Gastrocnemius medialis (tissue), 4 donors: ENCODE results near the gene PTPRM. TPM values are rescaled to one million over a fixed set of nuclear protein-coding genes. Genes with fewer than 3 reads are reported as not detected.

ENCODE experiments used
- ATAC-seq, 2 donors: fragments of 150-250 bp; one replicate each; pipeline ENCODE4 v1.9.1; 2016
- DNase-seq, 2 donors: peaks; one replicate each; pipeline ENCODE4 v3.0.0-alpha.2; 2019
- H3K27ac ChIP-seq, 4 donors: fragments of 200-600 bp; sonication (generic); 1 replicate in 1 of 4; 2 replicates in 3 of 4; pipeline ENCODE4 v1.5.1; 2016 to 2018; ENCODE audit warnings: mild to moderate bottlenecking in 2 of 4, moderate library complexity in 1 of 4
- H3K27me3 ChIP-seq, 3 donors: fragments of 200-600 bp; sonication (generic) in 2 of 3; 1 replicate in 1 of 3; 2 replicates in 2 of 3; pipeline versions ENCODE4 v1.5.1 to v1.6.0; 2016 to 2019; ENCODE audit warnings: mild to moderate bottlenecking in 1 of 3, moderate library complexity in 1 of 3
- H3K36me3 ChIP-seq, 2 donors: fragments of 200-600 bp; sonication (generic) in 1 of 2; one replicate each; pipeline ENCODE4 v1.5.1; 2017 to 2018
- H3K4me1 ChIP-seq, 2 donors: fragments of 200-600 bp; sonication (generic) in 1 of 2; one replicate each; pipeline ENCODE4 v1.5.1; 2016 to 2017; ENCODE audit warnings: mild to moderate bottlenecking in 2 of 2
- H3K4me3 ChIP-seq, 4 donors: fragments of 200-600 bp; sonication (generic) in 3 of 4; 1 replicate in 1 of 4; 2 replicates in 3 of 4; pipeline ENCODE4 v1.5.1; 2016 to 2019; ENCODE audit warnings: mild to moderate bottlenecking in 2 of 4
- H3K9me3 ChIP-seq, 3 donors: fragments of 200-600 bp; sonication (generic) in 2 of 3; 1 replicate in 1 of 3; 2 replicates in 2 of 3; pipeline ENCODE4 v1.5.1; 2016 to 2019
- CTCF ChIP-seq, 5 experiments: fragments of 450-650 bp in 3 of 5; fragments of 200-600 bp in 2 of 5; sonication (generic) in 2 of 5; IDR thresholded peaks in 4 of 5; conservative IDR thresholded peaks in 1 of 5; 1 replicate in 4 of 5; 2 replicates in 1 of 5; pipeline ENCODE4 v1.5.1; 2016 to 2019; ENCODE audit warnings: antibody characterized with exemption in 5 of 5, mild to moderate bottlenecking in 3 of 5, moderate library complexity in 3 of 5
- POLR2A ChIP-seq, 2 donors: fragments of 450-650 bp; IDR thresholded peaks; one replicate each; pipeline ENCODE4 v1.6.1; 2017; ENCODE audit warnings: antibody characterized with exemption in 2 of 2, mild to moderate bottlenecking in 2 of 2, moderate library complexity in 2 of 2
- in situ Hi-C, 4 donors: fragments of 200-750 bp; cut with MboI; loops; one replicate each; pipeline versions ENCODE4 v1.15.0 to v1.8.0; 2017; ENCODE audit warnings: low sequenced_read_pairs in 4 of 4
- intact Hi-C: fragments of 100-400 bp; cut with DNase I; formaldehyde crosslinking; loops from one replicate; pipeline ENCODE4 v1.15.1; 2023; ENCODE audit warnings: low total_unique reads
- total RNA-seq, 4 donors: library from RNA; depleted of rRNA; stranded (reverse); fragments of >200 nt; gene quantifications; one replicate each; pipeline versions ENCODE4 v1.1.0 to v1.2.3, GENCODE V29; 2016

The PTPRM gene
- total RNA-seq, 4 donors from 2014 or later, result 52.6 to 79.3 (median 63.8) TPM

- no peak overlapping the region for H3K27ac ChIP-seq
- intact Hi-C loops (no loop called here), in situ Hi-C loops (no loop called here)
- DNase-seq, result no peak
- H3K36me3 ChIP-seq, result no peaks in the 10 kb centered on the region
- TF ChIP-seq CTCF (IDR thresholded peaks at IDR 0.05 in 4 of 5, conservative IDR thresholded peaks at IDR 0.05 in 1 of 5) (no peak), POLR2A (IDR thresholded peaks at IDR 0.05) (no peak)
- H3K9me3 ChIP-seq, result no peaks in the 10 kb centered on the region
- ATAC-seq, result no peak
- no peak overlapping the region for H3K4me3 ChIP-seq
- H3K4me1 ChIP-seq, result peaks cover 0 to 4% of the 10 kb centered on the region in 2 donors
- no peaks in the 10 kb centered on the region for H3K27me3 ChIP-seq
These were observed 712.2 kb downstream of the PTPRM start for GRCh38 chr18:8279346-8279745.

GRCh38 chr18:8279781-8280330 is 712.7 kb downstream of the PTPRM start:
- H3K36me3 ChIP-seq, result no peaks in the 10 kb centered on the region
- H3K9me3 ChIP-seq, result no peaks in the 10 kb centered on the region
- peaks cover 0 to 6% of the 10 kb centered on the region in 2 donors for H3K4me1 ChIP-seq
- H3K27me3 ChIP-seq, result no peaks in the 10 kb centered on the region
- no peak for ATAC-seq
- TF ChIP-seq POLR2A (IDR thresholded peaks at IDR 0.05) (no peak), CTCF (IDR thresholded peaks at IDR 0.05 in 4 of 5, conservative IDR thresholded peaks at IDR 0.05 in 1 of 5) (no peak)
- no peak overlapping the region for H3K4me3 ChIP-seq
- in situ Hi-C loops (no loop called here), intact Hi-C loops (no loop called here)
- DNase-seq, result no peak
- H3K27ac ChIP-seq, result no peak overlapping the region

- no peak overlapping the region for H3K27ac ChIP-seq
- H3K9me3 ChIP-seq, result no peaks in the 10 kb centered on the region
- TF ChIP-seq CTCF (IDR thresholded peaks at IDR 0.05 in 4 of 5, conservative IDR thresholded peaks at IDR 0.05 in 1 of 5) (no peak), POLR2A (IDR thresholded peaks at IDR 0.05) (no peak)
- no peak overlapping the region for H3K4me3 ChIP-seq
- H3K4me1 ChIP-seq, result peaks cover 7 to 16% of the 10 kb centered on the region in 2 donors
- in situ Hi-C loops (no loop called here), intact Hi-C loops (no loop called here)
- ATAC-seq (no peak), DNase-seq (no peak)
- H3K27me3 ChIP-seq, result no peaks in the 10 kb centered on the region
- H3K36me3 ChIP-seq, result no peaks in the 10 kb centered on the region
These were observed 716.9 kb downstream of the PTPRM start for GRCh38 chr18:8283891-8284585.

GRCh38 chr18:8286303-8286702 is 719.2 kb downstream of the PTPRM start:
- ATAC-seq (no peak), DNase-seq (no peak)
- no peak overlapping the region for H3K4me3 ChIP-seq
- intact Hi-C loops, result no loop called here
- no peak for TF ChIP-seq CTCF (IDR thresholded peaks at IDR 0.05 in 4 of 5, conservative IDR thresholded peaks at IDR 0.05 in 1 of 5)
- no peak for TF ChIP-seq POLR2A (IDR thresholded peaks at IDR 0.05)
- no peaks in the 10 kb centered on the region for H3K9me3 ChIP-seq
- H3K27me3 ChIP-seq, result no peaks in the 10 kb centered on the region
- H3K36me3 ChIP-seq, result no peaks in the 10 kb centered on the region
- in situ Hi-C loops, result no loop called here
- H3K27ac ChIP-seq, result no peak overlapping the region
- peaks cover 7 to 17% of the 10 kb centered on the region in 2 donors for H3K4me1 ChIP-seq
